ENCODE results near the gene MLXIP.
"Not testable (repeated sequence)": the region's sequence is repeated elsewhere in the genome, so short reads cannot be mapped to it uniquely, and the experiment has no call there.

Gene MLXIP

GRCh38 chr12:122052285-122052684, 26.3 kb upstream of the MLXIP start:
- DNase-seq (ENCODE audit: low read depth) = no peak

GRCh38 chr12:122054842-122055520, 23.6 kb upstream of the MLXIP start:
- DNase-seq (ENCODE audit: low read depth) = no peak

DNA sequence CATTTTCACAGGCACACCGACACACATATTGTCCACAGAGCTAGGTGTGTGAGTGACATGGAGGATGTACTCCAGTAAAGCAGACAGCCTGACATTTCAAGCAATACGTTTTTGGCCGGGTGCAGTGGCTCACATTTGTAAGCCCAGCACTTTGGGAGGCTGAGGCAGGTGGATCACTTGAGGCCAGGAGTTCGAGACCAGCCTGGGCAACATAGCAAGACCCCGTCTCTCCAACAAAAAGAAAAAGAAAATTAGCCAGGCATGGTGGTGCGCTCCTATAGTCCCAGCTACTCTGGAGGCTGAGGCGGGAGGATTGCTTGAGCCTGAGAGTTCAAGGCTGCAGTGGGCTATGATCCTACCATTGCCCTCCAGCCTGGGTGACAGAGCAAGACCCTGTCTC, 22.1 kb upstream of the MLXIP start:
- not testable (repeated sequence) for DNase-seq (ENCODE audit: low read depth)

DNA sequence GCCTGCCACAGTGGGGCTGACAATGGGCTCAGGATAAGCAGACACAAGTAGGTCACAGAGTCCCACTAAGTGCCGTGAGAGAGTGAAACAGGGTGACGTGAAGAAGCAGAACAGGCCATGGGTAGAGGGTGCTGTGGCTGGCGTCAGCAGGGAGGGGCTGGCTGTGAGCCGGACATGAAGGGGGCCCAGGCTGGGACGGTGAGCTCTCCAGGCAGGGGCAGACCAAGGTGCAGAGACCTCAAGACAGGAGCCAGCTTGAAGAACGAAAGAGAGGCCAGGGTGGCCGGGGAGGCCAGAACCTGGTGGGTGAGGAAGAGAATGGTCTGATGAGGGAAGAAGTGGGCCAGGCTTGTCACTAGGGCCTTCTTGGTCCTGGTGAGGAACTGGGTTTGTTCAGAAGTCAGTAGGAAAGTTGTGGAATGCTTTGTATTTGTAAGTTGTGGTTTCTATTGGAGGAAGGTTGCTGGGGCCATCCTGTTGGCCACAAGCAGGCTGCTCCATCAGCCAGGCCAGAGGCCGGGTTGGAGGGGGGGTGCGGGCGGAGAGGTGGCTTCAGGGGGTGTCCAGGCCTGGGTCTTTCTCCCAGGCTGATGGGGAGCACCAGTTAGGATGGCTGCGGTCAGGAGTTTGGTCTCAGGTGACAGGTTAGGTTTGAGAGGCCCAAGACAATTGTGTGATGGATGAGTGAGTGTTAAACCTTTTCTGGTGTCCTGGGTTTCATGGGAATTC, 21.4 kb upstream of the MLXIP start:
- DNase-seq (ENCODE audit: low read depth) = no peak

GRCh38 chr12:122057769-122058168, 20.8 kb upstream of the MLXIP start:
- no peak for DNase-seq (ENCODE audit: low read depth)

- DNase-seq (ENCODE audit: low read depth) = no peak
Measured at GRCh38 chr12:122058549-122059149, 19.9 kb upstream of the MLXIP start.

DNA sequence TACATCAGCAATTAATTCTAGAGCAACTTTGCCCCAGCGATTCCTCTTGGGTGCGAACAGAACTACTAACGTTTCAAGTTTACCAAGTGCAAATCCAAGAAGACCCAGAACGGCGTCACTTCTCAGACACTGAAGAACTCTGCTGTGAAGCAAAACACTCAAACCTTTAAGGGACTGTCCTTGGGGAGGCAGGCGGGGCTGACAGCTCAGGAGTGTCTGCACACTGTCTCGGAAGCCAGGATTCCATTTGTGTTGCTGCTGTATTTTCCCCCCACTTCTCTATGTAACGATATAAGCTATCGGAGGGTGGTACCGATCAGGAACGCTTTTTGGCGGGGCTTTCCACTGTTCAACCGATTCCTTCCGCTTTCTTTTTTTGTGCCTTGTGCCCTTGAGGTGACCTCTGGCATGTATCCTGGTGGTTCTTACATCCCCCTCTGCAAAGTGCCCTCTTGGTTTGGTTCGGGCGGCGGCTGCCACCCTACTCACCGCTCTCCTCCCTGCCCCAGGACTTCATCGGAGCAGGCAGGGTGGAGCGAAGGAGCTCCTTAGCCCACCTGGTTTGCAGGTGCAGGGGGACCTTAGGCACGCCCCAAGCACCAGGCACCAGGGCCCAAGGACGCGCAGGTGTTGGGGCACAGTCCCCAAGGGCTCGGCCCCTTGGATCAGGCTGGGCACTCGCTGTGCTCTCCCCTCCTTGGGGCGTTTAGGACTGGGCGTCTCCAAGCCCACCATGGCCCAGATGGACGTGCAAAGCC, 19.2 kb upstream of the MLXIP start:
- no peak for DNase-seq (ENCODE audit: low read depth)

GRCh38 chr12:122060081-122060501, 18.5 kb upstream of the MLXIP start:
- DNase-seq (ENCODE audit: low read depth) = no peak

DNA sequence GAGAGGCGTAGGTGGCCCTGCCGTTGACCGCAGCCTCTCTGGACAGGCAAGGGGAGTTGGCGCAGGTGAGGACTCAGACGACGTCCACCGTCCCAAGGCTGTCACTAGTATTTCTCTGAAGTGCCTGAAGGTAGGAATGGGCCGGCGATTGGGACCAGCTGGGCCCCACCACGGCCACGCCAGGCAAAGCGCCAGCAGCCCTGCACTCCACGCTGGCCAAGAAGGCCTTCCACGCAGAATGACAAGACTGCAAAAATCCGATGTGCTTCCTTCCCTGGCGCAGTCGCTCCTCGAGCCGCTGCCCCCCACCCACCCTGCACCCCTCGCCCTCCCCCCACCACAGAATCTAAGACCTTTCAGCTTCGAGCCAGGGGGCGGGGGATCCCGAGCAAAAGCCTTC, 17.3 kb upstream of the MLXIP start:
- no peak for DNase-seq (ENCODE audit: low read depth)

DNA sequence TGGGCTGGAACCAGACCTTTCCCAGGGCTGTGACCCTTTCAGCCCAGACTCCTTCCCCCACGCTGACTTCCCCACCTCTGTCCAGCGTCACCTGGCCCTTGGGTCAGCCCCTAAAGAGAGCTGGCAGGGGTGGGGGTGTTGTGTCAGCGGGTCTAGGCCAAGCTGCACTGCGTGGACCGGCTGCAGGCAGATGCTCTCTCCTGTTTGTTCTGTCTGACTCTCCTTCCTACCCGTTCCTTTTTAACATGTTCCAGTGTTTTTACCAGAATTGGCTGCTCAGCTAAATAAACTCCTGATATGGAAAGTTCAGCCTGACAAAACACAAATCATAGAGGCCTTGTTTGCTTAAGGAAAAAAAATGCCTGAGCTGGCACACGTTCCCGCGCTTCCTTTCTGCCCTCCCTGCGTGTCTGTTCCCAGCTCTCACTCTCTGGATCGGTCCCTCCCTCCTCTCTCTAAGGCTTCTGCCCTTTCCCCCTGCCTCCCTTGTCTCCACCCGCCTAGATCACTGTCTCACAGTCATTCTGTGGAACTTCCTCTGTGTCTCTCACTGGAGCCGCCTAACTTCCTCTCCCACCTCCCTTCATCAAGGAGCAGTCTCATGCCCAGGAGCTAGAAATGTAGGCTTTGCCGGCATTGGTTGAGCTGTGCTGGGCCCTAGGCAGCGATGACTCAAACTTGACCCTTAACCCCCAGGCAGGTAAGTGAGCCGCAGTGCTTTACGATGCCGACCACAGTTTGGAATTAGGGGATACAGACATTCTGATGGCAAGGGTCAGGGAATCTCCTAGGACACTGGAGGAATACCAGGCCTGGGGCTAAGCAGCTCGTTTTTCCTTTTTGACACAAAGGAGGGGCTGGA, 15.5 kb upstream of the MLXIP start:
- DNase-seq (ENCODE audit: low read depth) = no peak

GRCh38 chr12:122063694-122064024, 14.9 kb upstream of the MLXIP start:
- no peak for DNase-seq (ENCODE audit: low read depth)

DNA sequence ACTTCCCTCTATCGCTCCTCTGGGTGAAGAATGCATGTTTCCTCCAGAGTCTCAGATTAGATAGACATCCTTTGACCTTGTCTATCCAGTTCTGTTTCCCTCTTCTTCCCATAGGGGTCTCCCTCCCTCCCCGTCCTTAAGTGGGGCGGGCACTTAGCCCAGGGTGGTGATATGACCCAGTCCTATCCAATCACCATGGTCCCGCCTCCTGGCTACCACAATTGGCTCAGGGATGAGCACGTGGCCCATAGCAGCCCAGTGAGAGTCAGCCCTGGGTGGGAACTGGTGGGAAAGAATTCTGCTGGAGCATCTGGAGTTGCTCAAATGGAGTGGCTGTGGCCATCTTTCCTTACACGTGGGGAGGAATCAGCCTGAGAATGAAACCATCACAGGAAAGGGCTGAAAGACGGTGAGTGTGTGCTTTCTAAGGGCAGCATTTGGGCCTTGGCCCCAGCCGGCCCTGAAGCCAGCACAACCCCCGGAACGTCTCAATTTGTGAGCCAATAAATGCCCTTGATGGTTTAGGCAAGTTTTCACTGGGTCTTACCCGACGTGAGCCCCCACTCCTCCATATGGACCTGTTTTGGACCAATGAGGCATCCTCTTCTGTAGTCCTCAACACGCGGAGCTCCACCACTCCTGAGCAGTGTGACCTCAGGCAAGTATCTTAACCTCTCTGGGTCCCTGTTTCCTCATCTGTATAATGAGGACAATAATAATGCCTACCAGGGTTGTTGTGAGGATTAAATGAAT, 14.4 kb upstream of the MLXIP start:
- DNase-seq (ENCODE audit: low read depth) = no peak

DNA sequence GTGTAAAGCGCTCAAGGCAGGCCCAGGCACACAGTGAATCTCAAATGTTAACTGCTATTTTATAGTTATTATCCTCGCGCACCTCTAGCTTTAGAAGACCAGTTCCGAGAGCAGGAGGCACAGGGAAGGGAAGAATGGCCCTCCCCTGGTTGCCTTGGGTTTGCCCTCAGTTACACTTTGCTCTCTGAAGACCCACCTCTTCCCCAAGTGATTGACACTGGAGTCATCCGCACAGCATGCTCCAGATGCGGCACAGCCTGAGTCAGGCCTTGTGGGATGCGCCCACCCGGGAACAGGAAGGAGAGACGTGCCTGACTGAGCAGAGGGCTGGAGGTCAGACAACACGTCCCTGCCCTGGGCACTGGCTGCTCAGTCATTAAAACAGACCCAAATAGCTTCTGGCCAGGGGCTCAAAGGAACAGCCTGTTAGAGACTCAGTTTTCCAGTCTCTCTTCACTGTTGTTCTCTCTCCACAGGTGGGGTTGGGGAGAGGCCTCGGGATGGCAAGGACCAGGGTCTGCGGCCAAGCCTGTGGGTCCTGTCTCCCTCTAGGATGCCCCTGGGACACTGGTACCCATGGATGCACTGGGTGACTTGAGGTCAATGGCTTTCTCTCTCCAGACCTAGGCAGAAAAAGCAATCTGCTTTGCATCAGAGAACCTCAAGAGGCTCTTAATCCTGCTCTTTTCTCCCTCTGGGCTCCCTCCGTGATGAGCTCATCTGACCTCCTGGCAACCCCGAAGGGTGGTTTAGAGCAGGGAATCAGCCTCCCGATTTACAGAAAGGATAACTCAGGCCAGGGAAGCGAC, 13.6 kb upstream of the MLXIP start:
- no peak for DNase-seq (ENCODE audit: low read depth)

- DNase-seq (ENCODE audit: low read depth) = no peak
Measured at GRCh38 chr12:122067548-122067947, 11.0 kb upstream of the MLXIP start.

DNA sequence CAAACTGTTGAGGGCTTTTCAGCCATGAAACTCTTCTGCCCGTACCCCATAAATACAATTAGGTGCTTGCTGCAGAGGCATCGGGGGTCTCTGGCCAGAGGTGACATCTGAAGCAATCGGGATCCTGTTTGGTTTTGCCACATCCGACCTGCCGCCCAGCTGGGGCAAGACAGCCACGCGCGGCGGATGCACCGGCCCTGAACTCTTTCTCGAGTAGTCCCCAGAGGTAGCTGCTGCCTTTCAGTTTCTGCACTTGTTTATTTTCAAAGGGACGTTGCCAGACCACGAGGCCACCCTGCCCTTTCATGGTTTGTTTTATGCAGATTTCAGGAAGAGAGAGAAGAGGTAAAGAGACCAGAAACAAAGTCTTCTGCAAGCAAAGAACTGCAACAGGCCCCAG, 10.6 kb upstream of the MLXIP start:
- DNase-seq (ENCODE audit: low read depth) = no peak

GRCh38 chr12:122072031-122072970, 6.3 kb upstream of the MLXIP start:
- no peak for DNase-seq (ENCODE audit: low read depth)

- DNase-seq (ENCODE audit: low read depth) = no peak
Measured at GRCh38 chr12:122073815-122074214, 4.7 kb upstream of the MLXIP start.

GRCh38 chr12:122076743-122077495, 1.6 kb upstream of the MLXIP start:
- no peak for DNase-seq (ENCODE audit: low read depth)
